Iris pigment epithelial cell (primary cell): ENCODE results near the gene RELB.

Experiments used
- DNase-seq: peaks from one replicate; pipeline ENCODE4 v3.0.0-alpha.2; 2011; ENCODE audit warnings: low read depth

Gene RELB

GRCh38 chr19:45021971-45022370, 20.7 kb downstream of the RELB start:
- no peak for DNase-seq

- DNase-seq = no peak
Observed at GRCh38 chr19:45023048-45023447, 21.8 kb downstream of the RELB start.

GRCh38 chr19:45025264-45025663, 24.0 kb downstream of the RELB start:
- no peak for DNase-seq

GRCh38 chr19:45027371-45027770, 26.1 kb downstream of the RELB start:
- DNase-seq = no peak

GRCh38 chr19:45030825-45031224, 29.6 kb downstream of the RELB start:
- no peak for DNase-seq

GRCh38 chr19:45032421-45032820, 31.2 kb downstream of the RELB start:
- no peak for DNase-seq

GRCh38 chr19:45035755-45036154, 34.5 kb downstream of the RELB start:
- no peak for DNase-seq

GRCh38 chr19:45037393-45038169, 36.3 kb downstream of the RELB start:
- DNase-seq = no peak

GRCh38 chr19:45038931-45039893, 37.9 kb downstream of the RELB start, which contains the start of gene CLASRP:
Gene CLASRP, plus strand, starts transcription at chr19:45039045. Its CDS starts 1,168 bp downstream, at chr19:45040213.
- DNase-seq = peak; percentile 92

- no peak for DNase-seq
Observed at GRCh38 chr19:45040059-45040771, 39.0 kb downstream of the RELB start.

GRCh38 chr19:45041125-45041524, 39.9 kb downstream of the RELB start:
- DNase-seq = no peak

- no peak for DNase-seq
Observed at GRCh38 chr19:45045671-45046353, 44.5 kb downstream of the RELB start.

GRCh38 chr19:45046355-45046754, 45.1 kb downstream of the RELB start:
- DNase-seq = no peak

GRCh38 chr19:45047188-45047797, 46.0 kb downstream of the RELB start:
- DNase-seq = no peak

- no peak for DNase-seq
Observed at GRCh38 chr19:45049073-45049736, 47.9 kb downstream of the RELB start.

GRCh38 chr19:45050036-45050435, 48.8 kb downstream of the RELB start:
- no peak for DNase-seq

GRCh38 chr19:45051929-45052579, 50.8 kb downstream of the RELB start:
- DNase-seq = no peak

- DNase-seq = no peak
Observed at GRCh38 chr19:45056831-45057230, 55.6 kb downstream of the RELB start.

- DNase-seq = no peak
Observed at GRCh38 chr19:45057444-45057843, 56.2 kb downstream of the RELB start.

GRCh38 chr19:45058622-45059159, 57.4 kb downstream of the RELB start:
- no peak for DNase-seq
